ENCODE results near the gene OR2C3. TPM values are rescaled to one million over a fixed set of nuclear protein-coding genes. Genes with fewer than 3 reads are reported as not detected.

Gene OR2C3
- total and polyA plus RNA-seq, 2 experiments from 2014 or later, result not detected

DNA sequence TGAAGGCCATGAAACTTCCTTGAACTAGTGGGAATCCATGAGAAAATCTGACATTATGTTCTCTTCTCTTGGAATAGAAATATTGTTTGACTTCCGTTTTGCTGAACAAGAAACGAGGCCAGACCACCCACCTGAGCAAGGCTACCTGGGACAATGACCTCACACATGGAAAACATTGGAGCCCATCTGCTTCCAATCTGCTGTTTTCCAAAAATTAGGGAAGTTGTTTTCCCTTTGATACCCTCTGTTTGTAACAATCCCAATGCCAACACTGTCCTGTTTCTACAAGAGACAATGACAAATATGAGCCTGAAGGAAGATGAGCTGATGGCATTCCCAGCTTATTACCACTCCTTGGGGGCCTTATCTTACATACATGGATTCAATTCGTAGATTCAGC, 29.4 kb downstream of the OR2C3 start:
- Histone ChIP-seq H3F3A (replicated peaks; ENCODE audit: low read depth) (no peaks in the 10 kb centered on the region), H3K36me3 (ENCODE audit: insufficient read depth) (no peaks in the 10 kb centered on the region), H3K4me3 (no peak overlapping the region), H3K27me3 (ENCODE audit: insufficient read depth) (no peaks in the 10 kb centered on the region), H3K79me2 (replicated peaks; ENCODE audit: insufficient read depth) (no peaks in the 10 kb centered on the region), H4K20me1 (replicated peaks; ENCODE audit: insufficient read depth) (no peaks in the 10 kb centered on the region), H2AFZ (no peak overlapping the region), H3K4me2 (no peak overlapping the region), H3K4me1 (ENCODE audit: insufficient read depth) (no peaks in the 10 kb centered on the region), H3K27ac (ENCODE audit: low read depth) (no peak overlapping the region), H3K9me2 (ENCODE audit: insufficient read depth) (0 out of 2 replicates have a peak, but pooled peaks cover 4% of the 10 kb centered on the region)
- TF ChIP-seq STAT1 (IDR thresholded peaks at IDR 0.05; ENCODE audit: unreplicated experiment) (no peak), EZH2phosphoT487 (IDR thresholded peaks at IDR 0.05; ENCODE audit: unreplicated experiment) (no peak), NANOG (IDR thresholded peaks at IDR 0.05; ENCODE audit: borderline replicate concordance) (no peak), ZNF331 (CRISPR knock-in tag; IDR thresholded peaks at IDR 0.05; ENCODE audit: low read depth) (no peak), EZH2 (IDR thresholded peaks at IDR 0.05; ENCODE audit: low read depth, unreplicated experiment) (no peak), JUNB (IDR thresholded peaks at IDR 0.05; ENCODE audit: unreplicated experiment) (no peak), CREB1 (CRISPR knock-in tag; IDR thresholded peaks at IDR 0.05; ENCODE audit: low read depth) (no peak), ZNF114 (CRISPR knock-in tag; IDR thresholded peaks at IDR 0.05) (no peak), POLR2AphosphoS5 (IDR thresholded peaks at IDR 0.05; ENCODE audit: low read depth) (no peak)
- TF ChIP-seq, protein P1, sequence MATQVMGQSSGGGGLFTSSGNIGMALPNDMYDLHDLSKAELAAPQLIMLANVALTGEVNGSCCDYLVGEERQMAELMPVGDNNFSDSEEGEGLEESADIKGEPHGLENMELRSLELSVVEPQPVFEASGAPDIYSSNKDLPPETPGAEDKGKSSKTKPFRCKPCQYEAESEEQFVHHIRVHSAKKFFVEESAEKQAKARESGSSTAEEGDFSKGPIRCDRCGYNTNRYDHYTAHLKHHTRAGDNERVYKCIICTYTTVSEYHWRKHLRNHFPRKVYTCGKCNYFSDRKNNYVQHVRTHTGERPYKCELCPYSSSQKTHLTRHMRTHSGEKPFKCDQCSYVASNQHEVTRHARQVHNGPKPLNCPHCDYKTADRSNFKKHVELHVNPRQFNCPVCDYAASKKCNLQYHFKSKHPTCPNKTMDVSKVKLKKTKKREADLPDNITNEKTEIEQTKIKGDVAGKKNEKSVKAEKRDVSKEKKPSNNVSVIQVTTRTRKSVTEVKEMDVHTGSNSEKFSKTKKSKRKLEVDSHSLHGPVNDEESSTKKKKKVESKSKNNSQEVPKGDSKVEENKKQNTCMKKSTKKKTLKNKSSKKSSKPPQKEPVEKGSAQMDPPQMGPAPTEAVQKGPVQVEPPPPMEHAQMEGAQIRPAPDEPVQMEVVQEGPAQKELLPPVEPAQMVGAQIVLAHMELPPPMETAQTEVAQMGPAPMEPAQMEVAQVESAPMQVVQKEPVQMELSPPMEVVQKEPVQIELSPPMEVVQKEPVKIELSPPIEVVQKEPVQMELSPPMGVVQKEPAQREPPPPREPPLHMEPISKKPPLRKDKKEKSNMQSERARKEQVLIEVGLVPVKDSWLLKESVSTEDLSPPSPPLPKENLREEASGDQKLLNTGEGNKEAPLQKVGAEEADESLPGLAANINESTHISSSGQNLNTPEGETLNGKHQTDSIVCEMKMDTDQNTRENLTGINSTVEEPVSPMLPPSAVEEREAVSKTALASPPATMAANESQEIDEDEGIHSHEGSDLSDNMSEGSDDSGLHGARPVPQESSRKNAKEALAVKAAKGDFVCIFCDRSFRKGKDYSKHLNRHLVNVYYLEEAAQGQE (IDR thresholded peaks at IDR 0.05; ENCODE audit: unreplicated experiment), result no peak
- TF ChIP-seq, protein P2, sequence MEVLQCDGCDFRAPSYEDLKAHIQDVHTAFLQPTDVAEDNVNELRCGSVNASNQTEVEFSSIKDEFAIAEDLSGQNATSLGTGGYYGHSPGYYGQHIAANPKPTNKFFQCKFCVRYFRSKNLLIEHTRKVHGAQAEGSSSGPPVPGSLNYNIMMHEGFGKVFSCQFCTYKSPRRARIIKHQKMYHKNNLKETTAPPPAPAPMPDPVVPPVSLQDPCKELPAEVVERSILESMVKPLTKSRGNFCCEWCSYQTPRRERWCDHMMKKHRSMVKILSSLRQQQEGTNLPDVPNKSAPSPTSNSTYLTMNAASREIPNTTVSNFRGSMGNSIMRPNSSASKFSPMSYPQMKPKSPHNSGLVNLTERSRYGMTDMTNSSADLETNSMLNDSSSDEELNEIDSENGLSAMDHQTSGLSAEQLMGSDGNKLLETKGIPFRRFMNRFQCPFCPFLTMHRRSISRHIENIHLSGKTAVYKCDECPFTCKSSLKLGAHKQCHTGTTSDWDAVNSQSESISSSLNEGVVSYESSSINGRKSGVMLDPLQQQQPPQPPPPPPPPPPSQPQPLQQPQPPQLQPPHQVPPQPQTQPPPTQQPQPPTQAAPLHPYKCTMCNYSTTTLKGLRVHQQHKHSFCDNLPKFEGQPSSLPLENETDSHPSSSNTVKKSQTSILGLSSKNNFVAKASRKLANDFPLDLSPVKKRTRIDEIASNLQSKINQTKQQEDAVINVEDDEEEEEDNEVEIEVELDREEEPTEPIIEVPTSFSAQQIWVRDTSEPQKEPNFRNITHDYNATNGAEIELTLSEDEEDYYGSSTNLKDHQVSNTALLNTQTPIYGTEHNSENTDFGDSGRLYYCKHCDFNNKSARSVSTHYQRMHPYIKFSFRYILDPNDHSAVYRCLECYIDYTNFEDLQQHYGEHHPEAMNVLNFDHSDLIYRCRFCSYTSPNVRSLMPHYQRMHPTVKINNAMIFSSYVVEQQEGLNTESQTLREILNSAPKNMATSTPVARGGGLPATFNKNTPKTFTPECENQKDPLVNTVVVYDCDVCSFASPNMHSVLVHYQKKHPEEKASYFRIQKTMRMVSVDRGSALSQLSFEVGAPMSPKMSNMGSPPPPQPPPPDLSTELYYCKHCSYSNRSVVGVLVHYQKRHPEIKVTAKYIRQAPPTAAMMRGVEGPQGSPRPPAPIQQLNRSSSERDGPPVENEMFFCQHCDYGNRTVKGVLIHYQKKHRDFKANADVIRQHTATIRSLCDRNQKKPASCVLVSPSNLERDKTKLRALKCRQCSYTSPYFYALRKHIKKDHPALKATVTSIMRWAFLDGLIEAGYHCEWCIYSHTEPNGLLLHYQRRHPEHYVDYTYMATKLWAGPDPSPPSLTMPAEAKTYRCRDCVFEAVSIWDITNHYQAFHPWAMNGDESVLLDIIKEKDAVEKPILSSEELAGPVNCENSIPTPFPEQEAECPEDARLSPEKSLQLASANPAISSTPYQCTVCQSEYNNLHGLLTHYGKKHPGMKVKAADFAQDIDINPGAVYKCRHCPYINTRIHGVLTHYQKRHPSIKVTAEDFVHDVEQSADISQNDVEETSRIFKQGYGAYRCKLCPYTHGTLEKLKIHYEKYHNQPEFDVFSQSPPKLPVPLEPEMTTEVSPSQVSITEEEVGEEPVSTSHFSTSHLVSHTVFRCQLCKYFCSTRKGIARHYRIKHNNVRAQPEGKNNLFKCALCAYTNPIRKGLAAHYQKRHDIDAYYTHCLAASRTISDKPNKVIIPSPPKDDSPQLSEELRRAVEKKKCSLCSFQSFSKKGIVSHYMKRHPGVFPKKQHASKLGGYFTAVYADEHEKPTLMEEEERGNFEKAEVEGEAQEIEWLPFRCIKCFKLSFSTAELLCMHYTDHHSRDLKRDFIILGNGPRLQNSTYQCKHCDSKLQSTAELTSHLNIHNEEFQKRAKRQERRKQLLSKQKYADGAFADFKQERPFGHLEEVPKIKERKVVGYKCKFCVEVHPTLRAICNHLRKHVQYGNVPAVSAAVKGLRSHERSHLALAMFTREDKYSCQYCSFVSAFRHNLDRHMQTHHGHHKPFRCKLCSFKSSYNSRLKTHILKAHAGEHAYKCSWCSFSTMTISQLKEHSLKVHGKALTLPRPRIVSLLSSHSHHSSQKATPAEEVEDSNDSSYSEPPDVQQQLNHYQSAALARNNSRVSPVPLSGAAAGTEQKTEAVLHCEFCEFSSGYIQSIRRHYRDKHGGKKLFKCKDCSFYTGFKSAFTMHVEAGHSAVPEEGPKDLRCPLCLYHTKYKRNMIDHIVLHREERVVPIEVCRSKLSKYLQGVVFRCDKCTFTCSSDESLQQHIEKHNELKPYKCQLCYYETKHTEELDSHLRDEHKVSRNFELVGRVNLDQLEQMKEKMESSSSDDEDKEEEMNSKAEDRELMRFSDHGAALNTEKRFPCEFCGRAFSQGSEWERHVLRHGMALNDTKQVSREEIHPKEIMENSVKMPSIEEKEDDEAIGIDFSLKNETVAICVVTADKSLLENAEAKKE (CRISPR knock-in tag; IDR thresholded peaks at IDR 0.05), result no peak
- TF ChIP-seq, protein P3, sequence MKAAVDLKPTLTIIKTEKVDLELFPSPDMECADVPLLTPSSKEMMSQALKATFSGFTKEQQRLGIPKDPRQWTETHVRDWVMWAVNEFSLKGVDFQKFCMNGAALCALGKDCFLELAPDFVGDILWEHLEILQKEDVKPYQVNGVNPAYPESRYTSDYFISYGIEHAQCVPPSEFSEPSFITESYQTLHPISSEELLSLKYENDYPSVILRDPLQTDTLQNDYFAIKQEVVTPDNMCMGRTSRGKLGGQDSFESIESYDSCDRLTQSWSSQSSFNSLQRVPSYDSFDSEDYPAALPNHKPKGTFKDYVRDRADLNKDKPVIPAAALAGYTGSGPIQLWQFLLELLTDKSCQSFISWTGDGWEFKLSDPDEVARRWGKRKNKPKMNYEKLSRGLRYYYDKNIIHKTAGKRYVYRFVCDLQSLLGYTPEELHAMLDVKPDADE (IDR thresholded peaks at IDR 0.05), result no peak
- TF ChIP-seq, protein P4, sequence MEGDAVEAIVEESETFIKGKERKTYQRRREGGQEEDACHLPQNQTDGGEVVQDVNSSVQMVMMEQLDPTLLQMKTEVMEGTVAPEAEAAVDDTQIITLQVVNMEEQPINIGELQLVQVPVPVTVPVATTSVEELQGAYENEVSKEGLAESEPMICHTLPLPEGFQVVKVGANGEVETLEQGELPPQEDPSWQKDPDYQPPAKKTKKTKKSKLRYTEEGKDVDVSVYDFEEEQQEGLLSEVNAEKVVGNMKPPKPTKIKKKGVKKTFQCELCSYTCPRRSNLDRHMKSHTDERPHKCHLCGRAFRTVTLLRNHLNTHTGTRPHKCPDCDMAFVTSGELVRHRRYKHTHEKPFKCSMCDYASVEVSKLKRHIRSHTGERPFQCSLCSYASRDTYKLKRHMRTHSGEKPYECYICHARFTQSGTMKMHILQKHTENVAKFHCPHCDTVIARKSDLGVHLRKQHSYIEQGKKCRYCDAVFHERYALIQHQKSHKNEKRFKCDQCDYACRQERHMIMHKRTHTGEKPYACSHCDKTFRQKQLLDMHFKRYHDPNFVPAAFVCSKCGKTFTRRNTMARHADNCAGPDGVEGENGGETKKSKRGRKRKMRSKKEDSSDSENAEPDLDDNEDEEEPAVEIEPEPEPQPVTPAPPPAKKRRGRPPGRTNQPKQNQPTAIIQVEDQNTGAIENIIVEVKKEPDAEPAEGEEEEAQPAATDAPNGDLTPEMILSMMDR (conservative IDR thresholded peaks at IDR 0.05; ENCODE audit: low read depth in 2 of 2), result no peak
- Mint-ChIP-seq H3K27ac (no peak overlapping the region), H3K4me1 (no peaks in the 10 kb centered on the region), H3K27me3 (ENCODE audit: insufficient read depth, low read depth, poor library complexity) (no peaks in the 10 kb centered on the region), H3K4me3 (no peak overlapping the region), H3K9me3 (no peaks in the 10 kb centered on the region), H3K36me3 (ENCODE audit: low read depth) (no peaks in the 10 kb centered on the region)
- ATAC-seq (no peak), DNase-seq (ENCODE audit: low spot score) (no peak)

Data from GM23338 (cell line).